SK-N-SH (cell line): ENCODE results near the gene DLG2.
"Not testable (repeated sequence)": the region's sequence is repeated elsewhere in the genome, so short reads cannot be mapped to it uniquely, and the experiment has no call there.

Source experiments
- CTCF ChIP-seq: fragments of 200-600 bp; sonication (generic); IDR thresholded peaks from 2 replicates; pipeline ENCODE4 v1.6.1; 2017; ENCODE audit warnings: antibody characterized with exemption, mild to moderate bottlenecking, moderate library complexity
- EP300 ChIP-seq, 2 experiments: IDR thresholded peaks; 2 replicates each; pipeline versions ENCODE4 v1.4.0 to v1.6.1; 2012; ENCODE audit warnings: borderline replicate concordance in 1 of 2, low read depth in 1 of 2, low read length in 1 of 2
- EZH2phosphoT487 ChIP-seq: fragments of 200-600 bp; sonication (generic); IDR thresholded peaks from 2 replicates; pipeline ENCODE4 v1.6.1; 2017; ENCODE audit warnings: low read depth, mixed run types, mild to moderate bottlenecking, antibody characterized with exemption, moderate library complexity, borderline replicate concordance
- FOXM1 ChIP-seq: IDR thresholded peaks from 2 replicates; pipeline ENCODE4 v1.4.0; 2012; ENCODE audit warnings: low read depth, mild to moderate bottlenecking
- GABPA ChIP-seq: IDR thresholded peaks from 2 replicates; pipeline ENCODE4 v1.4.0; 2012; ENCODE audit warnings: low read depth, mild to moderate bottlenecking
- GATA2 ChIP-seq: sonication (generic); formaldehyde crosslinking; IDR thresholded peaks from 2 replicates; pipeline ENCODE4 v1.5.0; 2020; ENCODE audit warnings: mild to moderate bottlenecking, missing genetic modification reagents
- JUND ChIP-seq: IDR thresholded peaks from 2 replicates; pipeline ENCODE4 v1.4.0; 2012
- MAX ChIP-seq: IDR thresholded peaks from 2 replicates; pipeline ENCODE4 v1.4.0; 2012; ENCODE audit warnings: low read depth
- NRF1 ChIP-seq: IDR thresholded peaks from 2 replicates; pipeline ENCODE4 v1.6.1; 2012; ENCODE audit warnings: low read depth, mild to moderate bottlenecking, low read length
- POLR2AphosphoS5 ChIP-seq: IDR thresholded peaks from 2 replicates; pipeline ENCODE4 v1.6.1; 2012; ENCODE audit warnings: low read depth, low read length
- RAD21 ChIP-seq: IDR thresholded peaks from 2 replicates; pipeline ENCODE4 v1.6.1; 2012; ENCODE audit warnings: mild to moderate bottlenecking, low read length
- REST ChIP-seq: IDR thresholded peaks from 2 replicates; pipeline ENCODE4 v1.6.1; 2012; ENCODE audit warnings: mild to moderate bottlenecking, low read depth, low read length, moderate library complexity
- SIN3A ChIP-seq: IDR thresholded peaks from 2 replicates; pipeline ENCODE4 v1.6.1; 2012; ENCODE audit warnings: low read depth, mild to moderate bottlenecking, low read length, moderate library complexity, borderline replicate concordance
- TAF1 ChIP-seq: IDR thresholded peaks from 2 replicates; pipeline ENCODE4 v1.6.1; 2012; ENCODE audit warnings: low read depth, mild to moderate bottlenecking, low read length, moderate library complexity, borderline replicate concordance

GRCh38 chr11:85340846-85341245, 286.3 kb downstream of the DLG2 start:
- TF ChIP-seq CTCF; JUND; SIN3A; REST; EP300 (IDR thresholded peaks at IDR 0.05; ENCODE audit: borderline replicate concordance in 1 of 2, low read depth in 1 of 2, low read length in 1 of 2); GABPA; EZH2phosphoT487; GATA2; FOXM1; POLR2AphosphoS5; TAF1; MAX; NRF1; RAD21: not testable (repeated sequence)
